Ovary (tissue), 3 donors: ENCODE measurements around the gene NAGS.

Experiments used
- CTCF ChIP-seq, 3 donors: fragments of 450-650 bp in 2 of 3; fragments of 200-600 bp in 1 of 3; IDR thresholded peaks; one replicate each; pipeline versions ENCODE4 v1.5.1 to v1.8.0; 2016 to 2022; ENCODE audit warnings: antibody characterized with exemption in 3 of 3, mild to moderate bottlenecking in 1 of 3
- EP300 ChIP-seq: sonication (generic); formaldehyde crosslinking; IDR thresholded peaks from one replicate; pipeline ENCODE4 v1.6.1; 2017; ENCODE audit warnings: antibody characterized with exemption
- POLR2A ChIP-seq: fragments of 450-650 bp; IDR thresholded peaks from one replicate; pipeline ENCODE4 v1.6.1; 2017; ENCODE audit warnings: antibody characterized with exemption, mild to moderate bottlenecking, moderate library complexity
- donor health status: DM: no; HTN: no; CAD: no.

DNA sequence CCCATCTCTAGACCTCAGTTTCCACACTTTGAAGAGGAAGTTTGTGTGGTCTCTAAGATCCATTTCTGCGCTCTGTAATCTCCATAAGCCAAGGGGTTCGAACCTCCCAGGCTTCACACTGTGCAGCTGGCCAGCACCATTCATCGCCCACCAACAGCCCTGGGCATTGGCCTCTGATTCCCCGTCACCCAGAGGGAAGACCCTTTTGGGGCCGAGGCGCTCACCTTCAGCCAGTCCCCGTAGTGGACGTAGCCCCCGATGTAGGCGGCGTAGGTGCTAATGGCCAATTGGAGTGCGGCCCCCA lies 9.7 kb downstream of the NAGS start:
- TF ChIP-seq EP300 (no peak), CTCF (IDR thresholded peaks at IDR 0.05) (no peak), POLR2A (no peak)
